ENCODE measurements around the gene TTLL1. TPM values are rescaled to one million over a fixed set of nuclear protein-coding genes. Genes with fewer than 3 reads are reported as not detected.

Gene TTLL1
- total RNA-seq, 1 experiment from 2014 or later = 6.5 TPM

DNA sequence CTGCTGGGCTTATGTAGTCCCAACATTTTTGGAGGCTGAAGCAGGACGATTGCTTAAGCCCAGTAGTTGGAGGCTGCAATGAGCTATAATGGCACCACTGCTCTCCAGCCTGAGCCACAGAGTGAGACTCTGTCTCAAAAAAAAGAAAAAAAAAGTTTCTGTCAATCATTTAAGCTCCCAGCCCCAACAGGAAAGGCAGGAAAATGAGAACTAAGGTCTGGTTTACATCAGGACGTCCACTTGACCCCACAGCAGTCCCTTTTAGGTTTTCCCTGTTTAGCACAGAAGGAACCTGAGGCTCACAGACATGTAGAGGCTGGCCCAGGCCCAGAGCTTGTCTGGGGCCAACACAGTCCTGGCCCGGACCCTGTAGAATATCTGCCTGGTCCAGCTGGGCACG, 9.2 kb upstream of the TTLL1 start:
- Histone ChIP-seq H3K4me3 (ENCODE audit: insufficient read depth, low read depth, low read length) (no peak overlapping the region), H3K36me3 (replicated peaks; ENCODE audit: control insufficient read depth, insufficient read depth, low read length) (no peaks in the 10 kb centered on the region), H3K27me3 (ENCODE audit: control insufficient read depth, insufficient read depth, low read length) (no peaks in the 10 kb centered on the region)
- DNase-seq = no peak

DNA sequence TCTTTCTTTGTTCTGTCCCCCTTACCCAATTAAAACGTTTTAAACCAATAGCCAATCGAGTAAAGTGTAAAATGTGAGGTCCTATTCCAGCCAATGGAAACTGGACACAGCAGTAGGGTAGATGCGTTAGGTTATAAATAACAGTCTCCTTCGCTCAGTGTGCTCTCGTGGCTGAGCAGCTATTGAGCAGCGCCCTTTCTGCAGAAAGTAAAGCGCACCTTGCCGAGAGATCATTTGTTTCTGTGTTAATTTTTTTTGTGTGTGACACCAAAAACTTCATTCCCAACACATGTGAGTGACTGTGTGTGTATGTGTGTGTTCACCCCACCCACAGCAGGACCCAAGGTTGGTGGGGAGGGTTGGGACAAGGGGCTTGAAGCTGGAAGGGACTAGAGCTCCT, 7.2 kb upstream of the TTLL1 start:
- Histone ChIP-seq H3K36me3 (replicated peaks; ENCODE audit: control insufficient read depth, insufficient read depth, low read length) (no peaks in the 10 kb centered on the region), H3K27me3 (ENCODE audit: control insufficient read depth, insufficient read depth, low read length) (no peaks in the 10 kb centered on the region), H3K4me3 (ENCODE audit: insufficient read depth, low read depth, low read length) (no peak overlapping the region)
- no peak for DNase-seq

- Histone ChIP-seq H3K36me3 (replicated peaks; ENCODE audit: control insufficient read depth, insufficient read depth, low read length) (no peaks in the 10 kb centered on the region), H3K4me3 (ENCODE audit: insufficient read depth, low read depth, low read length) (no peak overlapping the region), H3K27me3 (ENCODE audit: control insufficient read depth, insufficient read depth, low read length) (no peaks in the 10 kb centered on the region)
- no peak for DNase-seq
Measured at GRCh38 chr22:43094551-43094950, 5.4 kb upstream of the TTLL1 start.

DNA sequence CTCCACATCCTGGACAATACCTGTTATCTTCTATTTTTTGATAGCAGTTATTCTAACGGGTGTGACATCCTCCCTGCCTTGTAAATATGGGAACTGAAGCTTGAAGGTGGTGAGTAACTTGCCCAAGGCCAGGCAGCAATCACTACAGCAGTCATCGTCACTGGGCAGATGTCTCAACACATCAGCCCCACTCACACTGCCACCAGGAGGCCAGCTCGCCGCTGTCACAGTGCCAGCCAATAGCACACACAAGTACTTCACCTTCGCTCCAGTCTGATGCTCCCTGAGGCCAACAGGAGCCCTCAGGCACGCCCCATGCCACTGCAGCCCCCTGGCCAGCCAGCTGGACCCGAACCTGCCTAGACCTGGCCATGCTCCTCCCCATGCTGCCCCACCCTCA, 4.9 kb upstream of the TTLL1 start:
- no peak for DNase-seq
- H3K4me3 ChIP-seq (ENCODE audit: insufficient read depth, low read depth, low read length) = no peak overlapping the region
- H3K36me3 ChIP-seq (replicated peaks; ENCODE audit: control insufficient read depth, insufficient read depth, low read length) = no peaks in the 10 kb centered on the region
- H3K27me3 ChIP-seq (ENCODE audit: control insufficient read depth, insufficient read depth, low read length) = no peaks in the 10 kb centered on the region

DNA sequence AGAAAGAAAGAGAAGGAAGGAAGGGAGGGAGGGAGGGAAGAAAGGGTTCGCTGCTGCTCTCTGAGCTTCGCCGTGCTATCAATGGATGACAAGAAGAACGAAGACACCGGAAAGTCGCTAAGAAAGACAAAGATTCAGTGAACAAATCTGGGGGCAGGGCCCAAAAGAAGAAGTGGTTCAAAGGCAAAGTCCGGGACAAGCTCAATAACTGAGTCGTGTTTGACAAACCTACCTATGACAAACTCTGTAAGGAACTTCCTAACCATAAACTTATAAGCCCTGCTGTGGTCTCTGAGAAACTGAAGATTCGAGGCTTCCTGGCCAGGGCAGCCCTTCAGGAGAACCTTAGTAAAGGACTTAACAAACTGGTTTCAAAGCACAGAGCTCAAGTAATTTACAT, 2.9 kb upstream of the TTLL1 start:
- DNase-seq = no peak
- Histone ChIP-seq H3K36me3 (replicated peaks; ENCODE audit: control insufficient read depth, insufficient read depth, low read length) (no peaks in the 10 kb centered on the region), H3K4me3 (ENCODE audit: insufficient read depth, low read depth, low read length) (no peak overlapping the region), H3K27me3 (ENCODE audit: control insufficient read depth, insufficient read depth, low read length) (no peaks in the 10 kb centered on the region)

GRCh38 chr22:43090130-43090789, 1.1 kb upstream of the TTLL1 start:
- no peaks in the 10 kb centered on the region for H3K36me3 ChIP-seq (replicated peaks; ENCODE audit: control insufficient read depth, insufficient read depth, low read length)
- peak; percentile 32 for DNase-seq
- H3K4me3 ChIP-seq (ENCODE audit: insufficient read depth, low read depth, low read length) = no peak overlapping the region
- H3K27me3 ChIP-seq (ENCODE audit: control insufficient read depth, insufficient read depth, low read length) = no peaks in the 10 kb centered on the region

- Histone ChIP-seq H3K36me3 (replicated peaks; ENCODE audit: control insufficient read depth, insufficient read depth, low read length) (no peaks in the 10 kb centered on the region), H3K4me3 (ENCODE audit: insufficient read depth, low read depth, low read length) (peak overlapping the region; percentile 88)
- peak; percentile 64 for DNase-seq
Measured at GRCh38 chr22:43088627-43088983, 586 bp downstream of the TTLL1 start.

GRCh38 chr22:43085658-43086606, 3.3 kb downstream of the TTLL1 start:
- DNase-seq = no peak
- H3K27me3 ChIP-seq (ENCODE audit: control insufficient read depth, insufficient read depth, low read length) = no peaks in the 10 kb centered on the region
- no peak overlapping the region for H3K4me3 ChIP-seq (ENCODE audit: insufficient read depth, low read depth, low read length)
- H3K36me3 ChIP-seq (replicated peaks; ENCODE audit: control insufficient read depth, insufficient read depth, low read length) = no peaks in the 10 kb centered on the region

More at GRCh38 chr22:43088627-43088983, 586 bp downstream of the TTLL1 start:
- no peaks in the 10 kb centered on the region for H3K27me3 ChIP-seq (ENCODE audit: control insufficient read depth, insufficient read depth, low read length)

DNA sequence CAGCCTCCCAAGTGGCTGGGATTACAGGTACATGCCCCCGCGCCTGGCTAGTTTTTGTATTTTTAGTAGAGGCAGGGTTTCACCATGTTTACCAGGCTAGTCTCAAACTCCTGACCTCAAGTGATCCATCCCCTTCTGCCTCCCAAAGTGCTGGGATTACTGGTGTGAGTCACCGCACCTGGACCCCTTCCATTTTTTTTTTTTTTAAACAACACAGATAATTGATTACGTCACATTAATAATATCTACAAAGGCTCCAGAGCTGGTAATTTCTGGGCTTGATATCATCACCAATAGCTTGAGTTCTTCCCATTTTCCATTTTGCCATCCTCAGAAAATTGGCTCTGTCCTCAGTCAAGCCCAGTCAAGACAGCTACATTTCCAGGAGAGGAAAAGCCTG, 7.2 kb downstream of the TTLL1 start:
- no peak overlapping the region for H3K4me3 ChIP-seq (ENCODE audit: insufficient read depth, low read depth, low read length)
- no peak for DNase-seq

DNA sequence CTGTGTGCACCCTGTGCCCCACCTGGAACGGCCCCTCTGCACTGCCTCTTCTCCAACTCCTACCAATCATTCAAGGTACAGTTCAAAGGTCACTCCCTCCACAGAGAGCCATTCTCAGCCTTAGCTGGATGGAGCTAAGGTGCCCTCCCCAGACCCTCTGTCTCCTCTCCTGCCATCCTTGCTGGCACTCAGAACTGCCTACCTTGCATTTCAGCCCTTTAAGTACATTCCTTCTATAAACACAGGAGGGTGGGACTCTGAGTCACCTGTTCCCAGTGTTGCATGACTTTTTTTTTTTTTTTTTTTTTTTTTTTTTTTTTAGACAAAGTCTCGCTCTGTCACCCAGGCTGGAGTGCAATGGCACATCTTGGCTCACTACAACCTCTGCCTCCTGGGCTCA, 8.6 kb downstream of the TTLL1 start:
- H3K4me3 ChIP-seq (ENCODE audit: insufficient read depth, low read depth, low read length) = no peak overlapping the region

More for the DNA sequence above, 7.2 kb downstream of the TTLL1 start:
- Histone ChIP-seq H3K27me3 (ENCODE audit: control insufficient read depth, insufficient read depth, low read length) (no peaks in the 10 kb centered on the region), H3K36me3 (replicated peaks; ENCODE audit: control insufficient read depth, insufficient read depth, low read length) (no peaks in the 10 kb centered on the region)

GRCh38 chr22:43079742-43080141, 9.4 kb downstream of the TTLL1 start:
- H3K4me3 ChIP-seq (ENCODE audit: insufficient read depth, low read depth, low read length) = no peak overlapping the region
- DNase-seq = no peak
- no peaks in the 10 kb centered on the region for H3K27me3 ChIP-seq (ENCODE audit: control insufficient read depth, insufficient read depth, low read length)
- no peaks in the 10 kb centered on the region for H3K36me3 ChIP-seq (replicated peaks; ENCODE audit: control insufficient read depth, insufficient read depth, low read length)

More for the DNA sequence above, 8.6 kb downstream of the TTLL1 start:
- no peaks in the 10 kb centered on the region for H3K27me3 ChIP-seq (ENCODE audit: control insufficient read depth, insufficient read depth, low read length)
- no peaks in the 10 kb centered on the region for H3K36me3 ChIP-seq (replicated peaks; ENCODE audit: control insufficient read depth, insufficient read depth, low read length)
- DNase-seq = peak; percentile 33

- DNase-seq = peak; percentile 28
- no peak overlapping the region for H3K4me3 ChIP-seq (ENCODE audit: insufficient read depth, low read depth, low read length)
- no peaks in the 10 kb centered on the region for H3K27me3 ChIP-seq (ENCODE audit: control insufficient read depth, insufficient read depth, low read length)
- H3K36me3 ChIP-seq (replicated peaks; ENCODE audit: control insufficient read depth, insufficient read depth, low read length) = no peaks in the 10 kb centered on the region
Measured at GRCh38 chr22:43078522-43078921, 10.7 kb downstream of the TTLL1 start.

- Histone ChIP-seq H3K4me3 (ENCODE audit: insufficient read depth, low read depth, low read length) (no peak overlapping the region), H3K36me3 (replicated peaks; ENCODE audit: control insufficient read depth, insufficient read depth, low read length) (no peaks in the 10 kb centered on the region), H3K27me3 (ENCODE audit: control insufficient read depth, insufficient read depth, low read length) (no peaks in the 10 kb centered on the region)
- DNase-seq = peak; percentile 42
Measured at GRCh38 chr22:43077121-43077877, 11.9 kb downstream of the TTLL1 start.

- Histone ChIP-seq H3K27me3 (ENCODE audit: control insufficient read depth, insufficient read depth, low read length) (no peaks in the 10 kb centered on the region), H3K4me3 (ENCODE audit: insufficient read depth, low read depth, low read length) (no peak overlapping the region), H3K36me3 (replicated peaks; ENCODE audit: control insufficient read depth, insufficient read depth, low read length) (no peaks in the 10 kb centered on the region)
- no peak for DNase-seq
Measured at GRCh38 chr22:43066844-43067385, 22.3 kb downstream of the TTLL1 start.

Data from H7 (cell line).